Thyroid gland (tissue), 4 donors: ENCODE results near the gene CALY.

Source experiments
- POLR2A ChIP-seq, 2 donors: fragments of 450-650 bp; IDR thresholded peaks; one replicate each; pipeline ENCODE4 v1.6.1; 2017; ENCODE audit warnings: antibody characterized with exemption in 2 of 2, mild to moderate bottlenecking in 2 of 2, moderate library complexity in 1 of 2
- TF ChIP-seq, protein P1 (sequence below), 6 experiments: fragments of 200-600 bp in 3 of 6; fragments of 450-650 bp in 3 of 6; sonication (generic) in 3 of 6; IDR thresholded peaks; one replicate each; pipeline ENCODE4 v1.5.1; 2016 to 2019; ENCODE audit warnings: antibody characterized with exemption in 6 of 6, mild to moderate bottlenecking in 2 of 6, inconsistent platforms in 1 of 6, moderate library complexity in 1 of 6

DNA sequence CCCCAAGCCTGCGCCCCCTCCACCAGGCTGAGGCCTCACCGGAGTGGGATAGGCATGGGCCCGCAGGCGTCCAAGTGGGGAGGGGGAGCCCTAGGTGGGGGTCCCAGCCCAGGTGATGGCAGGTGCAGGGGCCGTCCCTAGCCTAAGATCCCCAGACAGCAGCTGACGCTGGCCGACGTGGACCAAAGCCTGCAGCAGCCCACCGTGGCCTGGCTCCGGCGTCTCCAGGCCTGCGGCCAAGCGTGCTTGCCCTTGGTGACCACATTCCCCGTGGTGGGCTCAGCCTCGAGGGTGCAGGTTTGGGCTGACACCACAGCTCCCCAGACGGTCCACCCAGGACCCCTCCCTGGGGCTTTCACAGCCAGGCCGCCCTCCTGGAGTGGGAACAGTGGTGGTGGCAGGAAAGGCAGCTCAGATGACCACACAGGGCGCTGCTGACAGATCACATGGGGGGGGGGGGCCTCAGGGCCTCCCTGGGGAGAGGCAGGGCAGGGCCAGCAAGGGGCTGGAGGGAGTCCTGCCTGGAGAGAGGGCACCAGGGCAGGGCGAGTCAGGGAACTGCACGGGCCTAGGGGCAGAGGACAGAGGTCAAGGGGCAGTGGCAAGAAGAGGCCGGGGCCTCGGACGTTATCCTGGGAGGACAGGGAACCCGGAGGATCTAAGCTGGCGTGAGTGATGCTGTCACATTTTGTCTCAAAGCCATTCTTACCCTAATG lies 59.3 kb downstream of the CALY start:
- TF ChIP-seq, protein P1, sequence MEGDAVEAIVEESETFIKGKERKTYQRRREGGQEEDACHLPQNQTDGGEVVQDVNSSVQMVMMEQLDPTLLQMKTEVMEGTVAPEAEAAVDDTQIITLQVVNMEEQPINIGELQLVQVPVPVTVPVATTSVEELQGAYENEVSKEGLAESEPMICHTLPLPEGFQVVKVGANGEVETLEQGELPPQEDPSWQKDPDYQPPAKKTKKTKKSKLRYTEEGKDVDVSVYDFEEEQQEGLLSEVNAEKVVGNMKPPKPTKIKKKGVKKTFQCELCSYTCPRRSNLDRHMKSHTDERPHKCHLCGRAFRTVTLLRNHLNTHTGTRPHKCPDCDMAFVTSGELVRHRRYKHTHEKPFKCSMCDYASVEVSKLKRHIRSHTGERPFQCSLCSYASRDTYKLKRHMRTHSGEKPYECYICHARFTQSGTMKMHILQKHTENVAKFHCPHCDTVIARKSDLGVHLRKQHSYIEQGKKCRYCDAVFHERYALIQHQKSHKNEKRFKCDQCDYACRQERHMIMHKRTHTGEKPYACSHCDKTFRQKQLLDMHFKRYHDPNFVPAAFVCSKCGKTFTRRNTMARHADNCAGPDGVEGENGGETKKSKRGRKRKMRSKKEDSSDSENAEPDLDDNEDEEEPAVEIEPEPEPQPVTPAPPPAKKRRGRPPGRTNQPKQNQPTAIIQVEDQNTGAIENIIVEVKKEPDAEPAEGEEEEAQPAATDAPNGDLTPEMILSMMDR (IDR thresholded peaks at IDR 0.05), result no peak
- no peak for TF ChIP-seq POLR2A (IDR thresholded peaks at IDR 0.05)
